Measurements from ENCODE around the gene AASS.

The AASS gene

DNA sequence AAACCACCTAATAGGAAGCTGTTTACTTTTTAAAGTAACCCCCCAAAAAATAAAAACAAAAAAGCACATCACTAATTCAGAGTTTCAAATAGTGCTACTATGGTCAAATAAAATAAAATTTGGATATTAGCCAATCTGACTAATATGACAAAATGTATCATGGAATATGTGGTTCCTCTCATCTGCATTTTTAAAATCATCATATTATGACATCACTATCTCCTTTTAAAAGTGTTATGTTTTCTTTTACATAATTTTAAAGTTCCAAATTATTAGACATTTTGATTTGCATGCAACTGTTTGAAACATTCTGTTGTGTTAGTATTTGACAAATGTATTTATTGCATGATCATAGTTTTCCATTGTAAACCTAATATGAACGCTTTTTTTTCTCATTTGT, 110.4 kb downstream of the AASS start:
- H3K4me3 ChIP-seq (ENCODE audit: low read length): no peak overlapping the region
- DNase-seq (ENCODE audit: low read depth): no peak
- TF ChIP-seq, protein P1, sequence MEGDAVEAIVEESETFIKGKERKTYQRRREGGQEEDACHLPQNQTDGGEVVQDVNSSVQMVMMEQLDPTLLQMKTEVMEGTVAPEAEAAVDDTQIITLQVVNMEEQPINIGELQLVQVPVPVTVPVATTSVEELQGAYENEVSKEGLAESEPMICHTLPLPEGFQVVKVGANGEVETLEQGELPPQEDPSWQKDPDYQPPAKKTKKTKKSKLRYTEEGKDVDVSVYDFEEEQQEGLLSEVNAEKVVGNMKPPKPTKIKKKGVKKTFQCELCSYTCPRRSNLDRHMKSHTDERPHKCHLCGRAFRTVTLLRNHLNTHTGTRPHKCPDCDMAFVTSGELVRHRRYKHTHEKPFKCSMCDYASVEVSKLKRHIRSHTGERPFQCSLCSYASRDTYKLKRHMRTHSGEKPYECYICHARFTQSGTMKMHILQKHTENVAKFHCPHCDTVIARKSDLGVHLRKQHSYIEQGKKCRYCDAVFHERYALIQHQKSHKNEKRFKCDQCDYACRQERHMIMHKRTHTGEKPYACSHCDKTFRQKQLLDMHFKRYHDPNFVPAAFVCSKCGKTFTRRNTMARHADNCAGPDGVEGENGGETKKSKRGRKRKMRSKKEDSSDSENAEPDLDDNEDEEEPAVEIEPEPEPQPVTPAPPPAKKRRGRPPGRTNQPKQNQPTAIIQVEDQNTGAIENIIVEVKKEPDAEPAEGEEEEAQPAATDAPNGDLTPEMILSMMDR (IDR thresholded peaks at IDR 0.05; ENCODE audit: insufficient read depth, low read depth, low read length, missing control alignments): no peak

DNA sequence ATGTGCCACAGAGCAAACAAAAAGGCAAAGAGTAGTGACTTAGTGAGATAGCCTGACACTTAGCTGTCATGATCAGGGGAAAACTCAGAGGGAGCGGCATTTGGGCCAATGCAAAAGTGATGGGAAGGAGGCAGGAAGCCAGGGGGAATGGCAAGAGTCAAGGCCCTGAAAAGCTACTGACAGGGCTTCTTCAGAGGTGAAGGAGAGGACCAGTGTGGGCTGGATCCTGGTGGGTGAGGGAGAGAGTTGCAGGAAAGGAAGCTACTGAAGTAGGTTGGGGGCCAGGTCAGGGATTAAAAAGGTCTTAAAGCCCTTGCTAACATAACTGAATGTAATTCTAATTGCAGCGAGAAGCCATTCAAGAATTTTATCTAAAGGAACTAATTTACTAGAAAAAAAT, 117.0 kb downstream of the AASS start:
- H3K4me3 ChIP-seq (ENCODE audit: low read length): no peak overlapping the region
- TF ChIP-seq, protein P1 (IDR thresholded peaks at IDR 0.05; ENCODE audit: insufficient read depth, low read depth, low read length, missing control alignments): no peak

More for the DNA sequence above, 117.0 kb downstream of the AASS start:
- no peak for DNase-seq (ENCODE audit: low read depth)

Measured in epithelial cell of esophagus (primary cell).